ENCODE data around the gene CYLD.

The CYLD gene

GRCh38 chr16:50821586-50821985, 79.7 kb downstream of the CYLD start:
- DNase-seq, result no peak

- no peak for DNase-seq
These were observed 80.8 kb downstream of the CYLD start for GRCh38 chr16:50822671-50823070.

- DNase-seq, result no peak
These were observed 85.0 kb downstream of the CYLD start for GRCh38 chr16:50826797-50827316.

GRCh38 chr16:50828164-50828702, 86.3 kb downstream of the CYLD start:
- DNase-seq, result no peak

GRCh38 chr16:50830698-50831097, 88.8 kb downstream of the CYLD start:
- no peak for DNase-seq

- no peak for DNase-seq
These were observed 89.9 kb downstream of the CYLD start for GRCh38 chr16:50831751-50832150.

- DNase-seq, result no peak
These were observed 92.0 kb downstream of the CYLD start for GRCh38 chr16:50833929-50834328.

- no peak for DNase-seq
These were observed 92.8 kb downstream of the CYLD start for GRCh38 chr16:50834701-50835100.

GRCh38 chr16:50835358-50836060, 93.6 kb downstream of the CYLD start:
- no peak for DNase-seq

GRCh38 chr16:50836121-50836621, 94.3 kb downstream of the CYLD start:
- DNase-seq, result no peak

- DNase-seq, result no peak
These were observed 95.4 kb downstream of the CYLD start for GRCh38 chr16:50837324-50837723.

GRCh38 chr16:50838165-50838564, 96.3 kb downstream of the CYLD start:
- no peak for DNase-seq

GRCh38 chr16:50838885-50839284, 97.0 kb downstream of the CYLD start:
- no peak for DNase-seq

- DNase-seq, result no peak
These were observed 97.5 kb downstream of the CYLD start for GRCh38 chr16:50839356-50839755.

GRCh38 chr16:50839920-50840729, 98.2 kb downstream of the CYLD start:
- no peak for DNase-seq

- no peak for DNase-seq
These were observed 99.4 kb downstream of the CYLD start for GRCh38 chr16:50841081-50841886.

- DNase-seq, result no peak
These were observed 100.2 kb downstream of the CYLD start for GRCh38 chr16:50842013-50842505.

- DNase-seq, result peak; percentile 4
These were observed 100.7 kb downstream of the CYLD start for GRCh38 chr16:50842589-50842988.

GRCh38 chr16:50844840-50845239, 103.0 kb downstream of the CYLD start:
- no peak for DNase-seq

- DNase-seq, result no peak
These were observed 103.4 kb downstream of the CYLD start for GRCh38 chr16:50845296-50845695.

GRCh38 chr16:50846511-50846910, 104.6 kb downstream of the CYLD start:
- DNase-seq, result no peak

GRCh38 chr16:50847166-50847565, 105.3 kb downstream of the CYLD start:
- no peak for DNase-seq
